Cardiac muscle cell (in vitro differentiated cells and primary cell): ENCODE measurements around the gene MCF2. TPM values are rescaled to one million over a fixed set of nuclear protein-coding genes. Genes with fewer than 3 reads are reported as not detected.
A peak's percentile ranks its signal among the peaks of the same experiment; 100 is the strongest.

Experiments used
- DNase-seq, 2 donors: peaks; one replicate each; pipeline versions ENCODE4 v3.0.0 to v3.0.0-alpha.2; 2010 to 2017; ENCODE audit warnings: low read depth in 1 of 2, low spot score in 1 of 2
- H3K27ac ChIP-seq: fragments of 200-600 bp; sonication (generic); 2 replicates; pipeline ENCODE4 v1.5.1; 2016
- H3K27me3 ChIP-seq: fragments of 200-600 bp; sonication (generic); 2 replicates; pipeline ENCODE4 v1.6.0; 2016; ENCODE audit warnings: control low read depth
- H3K36me3 ChIP-seq: fragments of 200-600 bp; sonication (generic); 2 replicates; pipeline ENCODE4 v1.5.1; 2016; ENCODE audit warnings: control low read depth
- H3K4me1 ChIP-seq: fragments of 200-600 bp; sonication (generic); 2 replicates; pipeline ENCODE4 v1.8.1; 2017; ENCODE audit warnings: low read depth, mild to moderate bottlenecking, mixed run types
- H3K4me3 ChIP-seq: fragments of 200-600 bp; sonication (generic); 2 replicates; pipeline ENCODE4 v1.5.1; 2016; ENCODE audit warnings: mild to moderate bottlenecking
- H3K9me3 ChIP-seq: fragments of 200-600 bp; sonication (generic); 2 replicates; pipeline ENCODE4 v1.5.1; 2017; ENCODE audit warnings: low read depth, mild to moderate bottlenecking, control low read depth
- polyA plus RNA-seq: library from polyadenylated mRNA; unstranded; fragments of >200 nt; fragmentation: Nextera tagmentation; extraction: Ambion mirVana; gene quantifications from 2 replicates; pipeline ENCODE4 v1.2.1, GENCODE V29; 2016
- total RNA-seq: library from RNA; depleted of rRNA; stranded (reverse); fragments of >200 nt; gene quantifications from 2 replicates; pipeline ENCODE4 v1.2.3, GENCODE V29; 2016
- TF ChIP-seq, protein P1 (sequence below): IDR thresholded peaks from 2 replicates; pipeline ENCODE4 v1.5.1; 2012; ENCODE audit warnings: low read depth, mild to moderate bottlenecking, low read length

Gene MCF2
- total and polyA plus RNA-seq, 2 experiments from 2014 or later = 0.18 TPM; not detected in 1

DNA sequence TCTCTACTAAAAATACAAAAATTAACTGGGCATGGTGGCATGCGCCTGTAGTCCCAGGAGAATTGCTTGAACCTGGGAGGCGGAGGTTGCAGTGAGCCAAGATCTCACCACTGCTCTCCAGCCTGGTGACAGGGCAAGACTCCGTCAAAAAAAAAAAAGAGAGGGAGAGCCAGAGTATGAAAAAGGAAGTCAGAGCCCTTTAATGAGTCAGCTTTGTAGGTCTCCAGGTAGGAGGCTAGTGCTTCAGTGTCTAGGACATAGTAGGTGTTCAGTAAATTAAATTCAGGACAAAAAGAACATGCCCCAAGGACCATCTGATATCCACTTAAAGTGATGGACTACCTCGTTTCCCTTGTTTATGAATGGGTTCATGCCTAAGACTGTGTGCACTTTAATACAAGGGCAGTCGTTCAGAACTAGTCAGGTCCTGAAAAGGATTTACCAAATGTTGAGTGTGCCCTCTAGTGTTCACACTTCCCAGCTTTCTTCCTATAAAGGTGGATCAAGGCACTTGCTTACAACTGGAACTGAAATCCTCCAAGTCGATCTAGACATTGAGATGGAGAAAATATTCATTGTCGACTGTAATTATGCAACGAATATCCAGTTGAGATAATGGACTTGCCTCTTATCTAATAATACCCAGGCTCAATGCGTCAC lies 148.5 kb downstream of the MCF2 start:
- peak; percentile 50 to 69 for DNase-seq
- H3K4me1 ChIP-seq = no peaks in the 10 kb centered on the region

DNA sequence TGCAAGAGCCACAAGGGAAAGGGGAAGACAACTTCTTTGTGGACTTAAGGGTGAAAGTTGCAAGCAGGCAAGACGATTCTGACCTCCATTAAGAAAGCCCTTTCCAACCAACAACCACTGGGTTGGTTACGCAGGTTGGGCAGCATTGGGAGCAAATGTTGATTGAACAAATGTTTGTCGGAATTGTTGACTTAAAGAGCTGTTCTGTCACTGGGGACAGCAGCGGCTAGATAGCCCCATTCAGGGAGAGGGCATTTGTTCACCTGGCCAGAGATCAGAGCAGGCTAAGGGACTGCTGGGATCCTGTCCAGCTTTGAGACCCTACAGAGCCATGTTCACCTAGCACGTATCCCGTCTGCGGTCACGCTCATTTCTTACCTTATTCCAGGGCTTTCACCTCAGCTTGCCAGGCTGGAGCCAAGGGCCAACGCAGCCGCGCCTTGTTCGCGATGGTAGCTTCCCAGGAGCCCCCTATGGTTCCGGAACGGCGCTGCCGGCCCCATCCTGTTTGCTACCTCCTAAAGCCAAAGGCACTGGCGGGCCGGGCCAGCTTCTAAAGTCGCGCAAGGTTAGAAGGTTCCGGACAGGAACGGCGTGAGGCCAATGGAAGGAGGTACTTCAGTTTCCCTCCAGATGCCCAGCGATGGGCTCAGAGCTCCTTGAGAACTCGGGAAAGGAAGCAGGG lies 152.8 kb downstream of the MCF2 start:
- TF ChIP-seq, protein P1, sequence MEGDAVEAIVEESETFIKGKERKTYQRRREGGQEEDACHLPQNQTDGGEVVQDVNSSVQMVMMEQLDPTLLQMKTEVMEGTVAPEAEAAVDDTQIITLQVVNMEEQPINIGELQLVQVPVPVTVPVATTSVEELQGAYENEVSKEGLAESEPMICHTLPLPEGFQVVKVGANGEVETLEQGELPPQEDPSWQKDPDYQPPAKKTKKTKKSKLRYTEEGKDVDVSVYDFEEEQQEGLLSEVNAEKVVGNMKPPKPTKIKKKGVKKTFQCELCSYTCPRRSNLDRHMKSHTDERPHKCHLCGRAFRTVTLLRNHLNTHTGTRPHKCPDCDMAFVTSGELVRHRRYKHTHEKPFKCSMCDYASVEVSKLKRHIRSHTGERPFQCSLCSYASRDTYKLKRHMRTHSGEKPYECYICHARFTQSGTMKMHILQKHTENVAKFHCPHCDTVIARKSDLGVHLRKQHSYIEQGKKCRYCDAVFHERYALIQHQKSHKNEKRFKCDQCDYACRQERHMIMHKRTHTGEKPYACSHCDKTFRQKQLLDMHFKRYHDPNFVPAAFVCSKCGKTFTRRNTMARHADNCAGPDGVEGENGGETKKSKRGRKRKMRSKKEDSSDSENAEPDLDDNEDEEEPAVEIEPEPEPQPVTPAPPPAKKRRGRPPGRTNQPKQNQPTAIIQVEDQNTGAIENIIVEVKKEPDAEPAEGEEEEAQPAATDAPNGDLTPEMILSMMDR = no peak
- Histone ChIP-seq H3K27ac (no peak overlapping the region), H3K9me3 (no peaks in the 10 kb centered on the region), H3K4me1 (no peaks in the 10 kb centered on the region), H3K36me3 (no peaks in the 10 kb centered on the region), H3K27me3 (no peaks in the 10 kb centered on the region), H3K4me3 (no peak overlapping the region)
- no peak for DNase-seq

More for the DNA sequence above, 148.5 kb downstream of the MCF2 start:
- Histone ChIP-seq H3K36me3 (no peaks in the 10 kb centered on the region), H3K27ac (no peak overlapping the region), H3K27me3 (no peaks in the 10 kb centered on the region), H3K9me3 (no peaks in the 10 kb centered on the region), H3K4me3 (no peak overlapping the region)
- TF ChIP-seq, protein P1 = peak; percentile 34

DNA sequence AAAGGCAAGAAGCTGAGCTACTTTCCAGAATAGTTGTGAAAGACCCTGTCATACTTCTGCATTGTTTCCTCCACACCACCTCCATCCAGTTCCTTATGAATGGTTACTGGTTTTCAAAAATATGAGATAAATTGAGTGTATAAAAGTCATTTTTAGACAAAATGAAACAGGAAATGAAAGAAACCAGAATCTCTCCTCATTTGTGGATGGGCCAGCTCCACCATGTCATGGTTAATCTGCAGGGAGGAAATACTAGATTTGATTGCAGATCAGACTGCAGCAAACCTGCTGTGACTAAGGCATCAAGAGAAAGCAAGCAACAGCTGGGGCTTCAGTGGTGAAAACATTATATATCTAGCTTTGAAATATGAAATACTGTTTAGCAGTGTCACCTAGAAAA lies 153.6 kb downstream of the MCF2 start:
- Histone ChIP-seq H3K4me1 (no peaks in the 10 kb centered on the region), H3K27me3 (no peaks in the 10 kb centered on the region), H3K9me3 (no peaks in the 10 kb centered on the region), H3K36me3 (no peaks in the 10 kb centered on the region), H3K27ac (no peak overlapping the region), H3K4me3 (no peak overlapping the region)
- TF ChIP-seq, protein P1 = no peak
- DNase-seq = no peak

DNA sequence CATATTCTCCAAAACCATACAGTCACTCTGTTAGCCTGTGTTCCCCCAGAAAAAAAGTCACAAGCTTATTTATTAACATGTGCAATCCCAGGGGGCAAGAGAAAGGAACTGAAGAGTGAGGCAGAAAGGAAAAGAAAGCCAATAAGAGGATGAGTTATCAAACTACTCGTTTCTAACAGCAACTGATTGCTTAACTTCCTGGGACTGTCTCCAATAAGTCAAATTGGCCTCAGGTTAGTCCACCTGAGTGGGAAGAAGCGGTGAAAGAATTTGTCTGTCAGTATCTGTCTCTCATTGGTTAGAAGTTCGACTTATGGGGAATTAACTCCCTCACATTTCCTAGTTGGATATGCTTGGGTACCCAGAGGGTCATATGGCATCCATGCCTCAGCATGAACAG lies 163.4 kb downstream of the MCF2 start:
- Histone ChIP-seq H3K36me3 (no peaks in the 10 kb centered on the region), H3K4me1 (no peaks in the 10 kb centered on the region), H3K27ac (no peak overlapping the region), H3K9me3 (no peaks in the 10 kb centered on the region), H3K4me3 (no peak overlapping the region), H3K27me3 (no peaks in the 10 kb centered on the region)
- no peak for DNase-seq
- TF ChIP-seq, protein P1 = no peak

DNA sequence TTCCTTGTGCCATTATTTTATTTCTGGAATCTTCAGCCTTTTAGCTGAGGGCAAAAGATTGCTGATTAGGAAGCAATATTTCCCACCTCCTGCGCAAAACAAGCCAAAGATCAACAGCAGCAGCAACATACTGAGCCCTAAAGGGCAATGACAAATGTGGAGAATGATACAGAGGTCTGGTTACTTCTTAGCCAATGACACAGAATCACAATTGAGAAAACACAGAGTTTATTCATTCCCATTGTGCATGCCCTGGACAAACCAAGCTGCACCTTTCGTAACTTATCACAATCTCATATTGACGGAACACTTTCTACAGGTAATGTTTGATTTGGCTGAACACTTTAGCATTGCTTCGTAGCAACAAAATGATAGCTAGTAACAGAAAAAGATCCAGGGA lies 164.0 kb downstream of the MCF2 start:
- H3K36me3 ChIP-seq = no peaks in the 10 kb centered on the region

More for the DNA sequence above, 164.0 kb downstream of the MCF2 start:
- Histone ChIP-seq H3K27me3 (no peaks in the 10 kb centered on the region), H3K9me3 (no peaks in the 10 kb centered on the region), H3K4me1 (no peaks in the 10 kb centered on the region), H3K27ac (no peak overlapping the region), H3K4me3 (no peak overlapping the region)
- TF ChIP-seq, protein P1 = no peak
- no peak for DNase-seq
